ENCODE data around the gene ARHGAP25. TPM values are rescaled to one million over a fixed set of nuclear protein-coding genes. Genes with fewer than 3 reads are reported as not detected.

ARHGAP25 gene
- total RNA-seq, 4 donors from 2014 or later: 4.0 to 11.7 (median 6.9) TPM

- 75 to 81% methylated on average over 6 of the region's 6 CpGs for WGBS, 2 donors
- no peak for DNase-seq
- no peak overlapping the region for H3K4me3 ChIP-seq (replicated peaks in 1 of 3)
- no peaks in the 10 kb centered on the region for H3K9me3 ChIP-seq
- peaks cover 27 to 47% of the 10 kb centered on the region in 2 donors for H3K4me1 ChIP-seq
- H3K27ac ChIP-seq: no peak overlapping the region
- intact Hi-C loops (cut with DNase I): no loop called here
- no peaks in the 10 kb centered on the region for H3K36me3 ChIP-seq
- no peak for TF ChIP-seq POLR2A (IDR thresholded peaks at IDR 0.05)
- no peak for TF ChIP-seq CTCF (IDR thresholded peaks at IDR 0.05)
- no peaks in the 10 kb centered on the region for H3K27me3 ChIP-seq
Observed at GRCh38 chr2:68764041-68764805, 29.6 kb downstream of the ARHGAP25 start.

- Histone ChIP-seq H3K4me3 (replicated peaks in 1 of 3) (no peak overlapping the region), H3K4me1 (peaks cover 27 to 47% of the 10 kb centered on the region in 2 donors), H3K27ac (peak overlapping the region in 1 of 3 donors; percentile 72), H3K9me3 (no peaks in the 10 kb centered on the region), H3K36me3 (no peaks in the 10 kb centered on the region), H3K27me3 (no peaks in the 10 kb centered on the region)
- 87 to 95% methylated on average over 5 of the region's 5 CpGs for WGBS, 2 donors
- intact Hi-C loops (cut with DNase I): no loop called here
- no peak for DNase-seq
- TF ChIP-seq CTCF (IDR thresholded peaks at IDR 0.05) (no peak), POLR2A (IDR thresholded peaks at IDR 0.05) (no peak)
Observed at GRCh38 chr2:68764806-68765311, 30.2 kb downstream of the ARHGAP25 start.

GRCh38 chr2:68765739-68766375 lies 31.2 kb downstream of the ARHGAP25 start:
- intact Hi-C loops (cut with DNase I): no loop called here
- Histone ChIP-seq H3K27me3 (no peaks in the 10 kb centered on the region), H3K4me1 (peaks cover 27 to 53% of the 10 kb centered on the region in 2 donors), H3K4me3 (replicated peaks in 1 of 3) (no peak overlapping the region), H3K36me3 (no peaks in the 10 kb centered on the region), H3K9me3 (no peaks in the 10 kb centered on the region), H3K27ac (peak overlapping the region; percentile 48 to 84 (median 72))
- TF ChIP-seq CTCF (IDR thresholded peaks at IDR 0.05) (peak in 3 of 6 experiments; percentile 6 to 24 (median 15)), POLR2A (IDR thresholded peaks at IDR 0.05) (no peak)
- peak in 1 of 2 donors; percentile 12 for DNase-seq
- 37 to 40% methylated on average over 4 of the region's 4 CpGs for WGBS, 2 donors

DNA sequence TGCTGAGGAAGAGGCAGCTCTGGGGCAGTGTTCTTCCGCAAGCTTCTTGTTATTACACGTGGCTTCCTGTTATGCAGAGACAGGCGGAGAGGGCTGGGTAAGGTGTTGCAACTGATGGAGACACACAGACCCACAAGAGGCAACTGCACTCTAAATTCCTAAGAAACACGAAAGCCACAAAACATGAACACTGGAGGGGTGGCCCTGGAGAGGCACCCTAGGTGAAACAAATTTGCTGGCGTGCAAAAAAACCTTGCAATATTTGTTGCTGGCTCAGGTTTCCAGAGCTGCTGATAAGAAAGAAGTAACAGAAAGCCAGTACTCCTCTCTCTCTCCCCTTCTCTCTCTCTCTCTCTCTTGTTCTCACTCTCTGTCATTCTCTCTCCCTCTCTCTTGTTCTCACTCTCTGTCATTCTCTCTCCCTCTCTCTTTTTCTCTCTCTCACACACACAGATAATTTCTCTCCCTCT lies 31.8 kb downstream of the ARHGAP25 start:
- intact Hi-C loops (cut with DNase I): no loop called here
- H3K27ac ChIP-seq: peak overlapping the region; percentile 48 to 84 (median 72)
- H3K36me3 ChIP-seq: no peaks in the 10 kb centered on the region
- H3K4me3 ChIP-seq (replicated peaks in 1 of 3): no peak overlapping the region
- DNase-seq: peak; percentile 72 to 80
- H3K27me3 ChIP-seq: no peaks in the 10 kb centered on the region
- 14 to 22% methylated on average over 5 of the region's 5 CpGs for WGBS, 2 donors
- peaks cover 31 to 58% of the 10 kb centered on the region in 2 donors for H3K4me1 ChIP-seq
- TF ChIP-seq POLR2A (IDR thresholded peaks at IDR 0.05) (no peak), CTCF (IDR thresholded peaks at IDR 0.05) (no peak)
- H3K9me3 ChIP-seq: no peaks in the 10 kb centered on the region

Data from thyroid gland (tissue), 4 donors.